ENCODE measurements around the gene C1orf167.

C1orf167 gene

DNA sequence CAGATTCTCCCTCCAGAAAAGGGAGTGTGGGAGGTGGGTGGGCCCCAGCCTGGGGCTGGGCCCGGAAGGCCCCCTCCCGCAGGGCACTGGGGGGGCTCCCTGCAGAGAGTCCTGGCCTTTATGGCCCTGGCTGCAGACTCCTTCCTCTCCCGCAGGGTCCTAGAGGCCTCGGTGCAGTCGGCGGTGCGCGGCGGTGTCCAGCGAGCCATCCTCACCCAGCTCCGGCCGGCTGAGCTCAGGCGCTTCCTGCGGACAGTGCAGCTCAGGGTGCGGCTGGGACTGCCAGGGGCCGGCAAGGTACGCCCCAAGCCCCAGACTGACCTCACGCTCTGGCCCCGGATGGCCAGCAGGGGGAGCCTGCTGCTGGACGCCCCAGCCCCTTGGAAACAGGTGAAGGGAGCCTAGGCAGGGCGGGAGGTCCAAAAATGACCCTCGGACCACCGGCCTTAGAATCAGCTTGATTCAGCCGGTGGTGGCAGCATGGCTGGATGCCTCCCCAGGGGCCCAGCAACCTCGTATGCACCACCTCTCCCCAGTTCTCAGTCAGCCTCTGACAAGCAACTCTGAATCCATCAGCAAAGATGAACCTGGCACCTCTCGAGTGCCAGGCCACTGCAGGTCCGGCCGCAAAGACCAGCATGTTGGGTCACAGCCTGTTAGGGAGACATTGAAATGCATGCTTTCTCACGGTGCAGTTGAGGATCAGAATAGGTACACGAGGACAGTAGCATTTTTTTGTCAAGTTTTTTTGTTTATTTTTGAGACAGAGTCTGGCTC is 23.2 kb downstream of the C1orf167 start:
- DNase-seq (ENCODE audit: low spot score) = peak; percentile 62

DNA sequence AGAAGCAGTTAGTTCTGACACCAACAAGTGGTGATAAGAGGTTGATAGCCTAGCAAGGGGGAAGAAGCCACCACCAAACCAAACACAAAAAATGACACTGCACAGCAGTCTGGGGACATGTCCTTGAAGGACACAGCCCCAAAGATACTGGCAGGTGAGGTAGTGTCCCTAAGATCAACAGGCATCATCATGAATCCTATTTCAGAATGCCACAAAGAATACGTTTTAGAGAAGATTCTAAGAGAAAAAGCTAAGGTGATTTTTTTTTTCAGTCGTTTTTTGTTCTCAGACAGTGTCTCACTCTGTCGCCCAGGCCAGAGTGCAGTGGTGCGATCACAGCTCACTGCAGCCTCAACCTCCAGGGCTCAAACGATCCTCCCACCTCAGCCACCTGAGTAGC is 24.2 kb downstream of the C1orf167 start:
- DNase-seq (ENCODE audit: low spot score) = no peak

DNA sequence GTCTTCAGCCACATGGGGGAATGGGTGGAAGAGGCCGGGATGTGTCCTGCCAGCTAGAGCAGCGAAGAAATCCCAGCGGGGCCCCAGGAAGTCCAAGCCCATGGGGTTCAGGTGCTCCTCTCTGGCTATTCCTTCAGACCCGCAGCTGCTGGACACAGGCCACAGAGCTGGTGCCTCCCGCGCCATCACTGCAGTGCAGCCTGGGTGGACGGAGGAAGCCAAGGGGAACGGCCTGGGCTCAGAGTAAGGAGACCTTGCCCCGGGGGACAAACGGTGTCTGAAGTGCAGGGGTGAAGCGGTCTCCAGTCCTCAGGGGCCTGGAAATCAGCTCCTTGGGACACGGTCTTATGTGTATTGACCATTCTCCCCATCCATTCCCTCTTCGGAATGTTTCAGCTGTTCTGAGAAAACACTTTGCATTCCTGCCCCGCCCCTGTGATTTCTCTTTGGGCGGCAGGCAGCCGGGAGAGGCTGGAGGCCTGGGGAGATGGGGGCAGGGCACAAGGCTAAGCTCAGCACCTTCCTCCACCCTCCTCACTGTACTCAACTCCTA is 25.3 kb downstream of the C1orf167 start:
- no peak for DNase-seq (ENCODE audit: low spot score)

DNA sequence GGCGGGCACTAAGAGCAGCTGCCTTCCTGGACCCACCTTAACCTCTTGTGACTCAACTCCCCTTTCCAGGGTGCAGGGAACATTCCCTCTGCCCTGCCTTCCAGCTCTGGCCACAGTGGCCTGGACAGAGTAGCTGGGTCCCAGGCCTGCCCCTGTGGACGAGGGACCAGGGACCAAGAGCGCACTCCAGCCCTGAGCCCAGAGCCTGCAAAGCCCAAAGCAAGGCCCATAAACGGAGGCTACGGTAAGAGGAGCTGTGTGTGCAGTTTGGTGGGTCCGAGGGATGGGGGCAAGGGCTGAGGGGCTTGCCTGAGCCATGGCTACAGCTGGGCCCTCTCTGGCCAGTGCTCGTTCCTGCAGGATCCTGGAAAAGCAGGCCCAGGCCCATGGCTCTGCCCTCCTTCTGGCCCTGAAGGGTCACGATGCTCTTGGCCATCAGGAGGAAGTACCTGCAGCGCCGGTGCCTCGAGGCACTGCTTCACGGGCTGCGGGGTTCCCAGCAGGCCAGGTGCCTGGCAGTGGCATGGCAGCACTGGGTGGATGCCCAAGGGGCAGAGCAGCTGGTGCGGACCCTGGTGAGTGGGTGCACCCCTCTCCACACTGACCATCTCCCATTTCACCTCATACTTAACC is 25.9 kb downstream of the C1orf167 start:
- no peak for DNase-seq (ENCODE audit: low spot score)

DNA sequence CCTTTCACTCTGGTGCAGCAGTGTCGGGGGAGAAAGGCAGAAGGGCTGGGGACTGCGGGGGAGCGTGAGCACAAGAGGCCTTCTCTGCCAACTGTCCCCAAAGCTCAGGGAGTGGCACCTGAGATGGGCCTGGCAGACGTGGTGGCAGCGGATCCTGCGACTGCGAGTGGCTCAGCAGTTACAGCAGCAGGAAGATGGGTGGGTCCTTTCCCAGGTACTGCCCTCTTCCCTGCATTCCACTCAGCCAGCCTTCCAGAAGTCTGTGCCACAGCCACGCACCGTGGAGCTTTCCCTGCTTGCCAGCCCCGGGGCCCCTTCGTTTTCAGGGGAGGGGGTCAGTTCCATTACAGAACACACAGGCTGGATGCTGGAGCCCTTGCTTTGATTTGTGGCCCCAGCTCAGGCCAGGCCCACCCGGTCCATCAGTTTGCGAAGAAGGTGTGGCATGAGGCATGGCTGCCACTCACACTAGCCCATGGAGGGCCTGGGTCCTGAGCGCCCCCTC is 26.6 kb downstream of the C1orf167 start:
- DNase-seq (ENCODE audit: low spot score) = no peak

DNA sequence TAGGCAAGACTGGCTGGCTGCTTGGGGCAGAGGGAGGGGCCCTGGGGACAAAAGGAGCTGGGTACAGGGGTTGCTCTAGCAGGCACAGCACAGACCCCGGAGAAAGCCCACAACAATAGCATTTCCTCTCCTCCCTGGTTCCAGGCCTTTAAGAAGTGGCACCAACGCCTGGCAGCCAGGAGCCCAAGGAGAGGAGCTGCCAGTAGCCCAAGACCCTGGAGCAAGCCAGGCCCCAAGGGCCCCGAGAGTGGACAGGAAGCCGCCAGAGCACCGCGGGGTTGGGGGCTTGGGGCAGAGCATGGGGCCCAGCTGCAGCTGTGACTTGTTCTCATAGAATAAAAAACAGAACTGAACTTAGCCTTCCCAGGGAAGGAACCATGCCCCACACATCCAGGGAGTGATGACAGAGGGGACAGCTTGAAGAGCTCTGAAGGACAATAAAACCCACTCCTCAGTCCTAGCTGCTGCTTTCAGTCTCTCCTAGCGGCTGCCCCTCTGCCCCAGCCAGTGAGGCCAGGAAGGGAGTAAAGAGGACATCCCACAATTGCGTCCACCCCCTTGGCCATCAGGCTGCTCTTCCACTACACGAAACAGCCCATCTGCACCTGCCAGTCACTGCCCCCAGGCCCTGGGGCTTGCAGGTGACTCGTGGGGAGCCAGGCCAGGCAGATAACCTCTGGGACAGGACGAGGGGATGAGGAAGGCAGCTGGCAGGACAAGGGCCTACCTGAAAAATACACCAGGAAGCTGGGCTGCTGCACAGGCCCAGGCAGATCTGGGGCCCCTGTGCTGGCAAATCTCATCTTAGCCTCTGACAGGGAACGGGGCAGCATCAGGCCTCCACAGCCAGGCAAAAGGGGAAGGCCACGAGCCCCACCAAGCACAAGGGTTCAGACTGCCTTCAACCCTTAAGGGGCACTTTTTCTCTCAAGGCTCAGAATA is 27.4 kb downstream of the C1orf167 start:
- no peak for DNase-seq (ENCODE audit: low spot score)

DNA sequence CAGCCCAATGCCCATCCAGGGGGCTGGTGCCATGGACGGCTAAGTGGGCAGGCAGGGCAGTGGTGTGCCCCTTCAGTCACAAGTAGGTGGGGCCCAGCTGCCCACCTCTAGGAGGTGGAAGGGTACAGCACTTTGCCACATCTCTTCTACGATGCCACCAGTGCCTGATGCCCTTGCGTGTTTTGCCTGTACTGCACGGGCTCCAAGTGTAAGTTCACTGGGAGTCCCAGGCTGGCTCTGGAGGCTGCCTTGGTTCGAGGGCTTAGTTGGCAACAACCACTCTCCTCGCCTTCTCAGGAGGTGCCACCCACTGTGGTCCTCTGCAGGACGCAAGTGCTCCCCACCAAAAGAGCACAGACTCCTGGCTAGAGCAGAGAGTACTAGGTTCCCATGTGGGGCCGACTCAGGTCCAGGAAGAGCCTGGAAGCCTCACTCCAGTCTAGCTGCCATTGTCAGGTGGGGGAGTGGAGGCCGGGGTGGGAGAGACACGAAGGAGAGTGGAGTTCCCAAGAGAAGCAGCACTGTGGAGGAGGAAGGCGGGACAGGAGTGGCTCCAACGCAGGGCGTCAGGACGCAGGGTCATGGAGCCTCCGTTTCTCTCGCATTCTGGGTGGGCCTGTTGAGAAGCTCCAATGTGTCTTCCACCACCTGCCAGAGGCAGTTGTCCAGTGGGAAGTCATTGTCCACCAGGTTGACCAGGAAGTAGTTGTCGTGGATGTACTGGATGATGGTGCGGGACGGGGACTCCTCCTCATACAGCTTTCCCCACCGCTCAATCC is 28.3 kb downstream of the C1orf167 start:
- no peak for DNase-seq (ENCODE audit: low spot score)

DNA sequence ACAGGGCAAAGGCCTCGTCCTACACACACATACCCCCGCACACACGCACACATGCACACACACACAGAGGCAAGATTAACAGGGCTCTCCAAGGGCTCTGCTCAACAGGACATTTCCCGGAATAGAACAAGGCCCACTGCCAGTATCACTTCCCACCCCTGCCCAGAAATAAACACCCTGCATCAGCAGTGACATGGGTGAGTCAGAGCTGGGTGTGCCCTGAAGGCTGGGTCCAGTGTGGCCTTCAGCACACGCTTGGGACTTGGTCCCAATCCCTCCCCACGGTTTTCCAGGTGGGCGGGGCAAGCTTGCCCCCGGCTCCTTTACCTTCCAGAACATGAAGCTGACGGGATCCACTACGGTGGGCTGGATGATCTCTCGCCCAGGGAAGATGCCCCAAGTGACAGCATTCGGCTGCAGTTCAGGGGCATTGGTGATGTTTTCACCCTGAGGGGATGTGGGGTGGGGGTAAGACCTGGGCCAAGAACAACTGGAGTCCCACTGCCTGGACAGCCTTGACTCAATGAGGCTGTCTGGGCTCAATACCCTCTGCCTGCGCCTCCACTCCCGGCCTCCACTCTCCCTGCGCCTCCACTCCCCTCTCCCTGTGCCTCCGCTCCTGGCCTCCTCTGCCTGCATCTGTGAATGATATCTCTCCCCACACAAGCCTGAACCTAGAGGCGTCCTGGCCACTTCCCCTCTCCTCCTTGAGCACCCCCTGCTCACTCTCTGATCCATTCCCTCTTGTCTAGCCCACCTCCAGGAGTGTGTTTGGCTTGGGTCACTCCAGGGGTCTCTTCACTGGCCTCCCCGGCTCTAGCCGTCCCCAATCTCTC is 29.1 kb downstream of the C1orf167 start:
- peak; percentile 87 for DNase-seq (ENCODE audit: low spot score)

DNA sequence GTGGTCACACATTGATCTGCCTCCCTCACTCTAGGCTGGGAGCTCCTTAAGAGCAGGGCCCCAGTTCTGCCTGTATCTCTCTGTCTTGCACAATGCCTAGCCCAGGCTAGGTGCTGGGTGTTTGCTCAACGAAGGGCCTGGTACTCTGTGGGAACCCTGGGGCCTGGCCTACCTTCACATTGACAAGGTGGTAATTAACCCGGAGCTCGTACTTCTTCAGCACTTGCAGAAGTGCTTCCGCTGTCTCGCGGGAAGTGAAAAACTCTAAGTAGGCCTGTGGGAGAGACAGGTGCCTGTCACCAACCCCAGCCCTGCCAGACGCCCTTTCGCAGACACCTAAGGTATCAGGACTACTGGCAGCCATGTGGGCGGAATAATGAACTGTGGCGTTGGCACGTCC is 30.1 kb downstream of the C1orf167 start:
- DNase-seq (ENCODE audit: low spot score) = no peak

DNA sequence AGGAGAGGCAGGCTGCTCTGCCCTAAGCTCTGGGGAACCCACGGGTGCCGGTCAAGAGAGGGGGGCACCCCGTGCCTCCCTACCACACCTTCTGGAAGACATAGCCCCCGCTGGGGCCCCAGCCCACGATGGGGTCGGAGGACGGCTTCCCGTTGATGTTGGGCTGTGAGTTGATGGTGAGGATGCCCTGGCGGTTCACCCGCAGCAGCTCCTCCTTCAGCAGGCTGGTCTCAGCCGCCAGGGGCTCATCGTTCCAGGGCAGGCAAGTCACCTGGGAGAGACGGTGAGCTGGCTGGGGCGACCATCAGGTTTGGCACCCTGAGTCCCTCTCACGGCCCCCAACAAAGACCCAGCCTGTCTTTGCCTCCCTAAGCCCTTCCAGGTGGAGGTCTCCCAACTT is 31.8 kb downstream of the C1orf167 start:
- no peak for DNase-seq (ENCODE audit: low spot score)

DNA sequence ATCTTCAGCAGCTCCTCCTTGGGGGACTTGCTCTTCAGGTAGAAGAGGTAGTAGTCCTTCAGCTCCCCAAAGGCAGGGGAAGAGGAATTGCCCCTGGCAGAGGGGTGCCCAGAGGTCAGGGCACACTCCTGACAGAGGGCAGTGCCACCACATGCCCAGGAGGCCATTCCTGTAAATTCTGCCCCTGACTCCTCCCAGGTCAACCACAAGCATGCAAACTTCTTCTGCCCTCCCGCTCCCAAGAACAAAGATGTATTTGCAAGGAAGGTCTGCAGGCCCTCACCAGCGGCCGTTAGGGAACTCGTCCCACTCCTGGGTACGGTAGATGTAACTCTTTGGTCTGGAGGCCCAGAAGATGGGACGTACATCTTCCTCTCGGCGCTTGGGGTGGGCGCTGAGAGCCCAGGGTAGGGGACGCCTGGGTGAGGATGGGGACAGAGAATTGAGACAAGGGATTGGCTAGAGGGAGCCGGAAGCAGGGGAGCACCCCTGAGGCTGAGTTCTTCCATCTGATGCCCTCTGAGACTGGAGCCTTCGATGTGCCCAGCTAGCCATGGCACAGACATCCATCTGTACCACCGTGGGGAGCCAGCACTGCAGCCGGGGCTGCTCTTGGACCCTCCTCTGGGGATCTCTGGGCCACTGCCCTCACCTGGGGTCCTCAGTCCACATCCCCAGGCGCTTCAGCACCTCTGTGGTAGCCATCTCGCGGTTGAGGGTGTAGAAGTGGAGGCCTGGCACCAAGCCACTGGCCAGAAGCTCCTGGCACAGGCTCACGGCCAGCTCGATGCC is 32.6 kb downstream of the C1orf167 start:
- DNase-seq (ENCODE audit: low spot score) = no peak

DNA sequence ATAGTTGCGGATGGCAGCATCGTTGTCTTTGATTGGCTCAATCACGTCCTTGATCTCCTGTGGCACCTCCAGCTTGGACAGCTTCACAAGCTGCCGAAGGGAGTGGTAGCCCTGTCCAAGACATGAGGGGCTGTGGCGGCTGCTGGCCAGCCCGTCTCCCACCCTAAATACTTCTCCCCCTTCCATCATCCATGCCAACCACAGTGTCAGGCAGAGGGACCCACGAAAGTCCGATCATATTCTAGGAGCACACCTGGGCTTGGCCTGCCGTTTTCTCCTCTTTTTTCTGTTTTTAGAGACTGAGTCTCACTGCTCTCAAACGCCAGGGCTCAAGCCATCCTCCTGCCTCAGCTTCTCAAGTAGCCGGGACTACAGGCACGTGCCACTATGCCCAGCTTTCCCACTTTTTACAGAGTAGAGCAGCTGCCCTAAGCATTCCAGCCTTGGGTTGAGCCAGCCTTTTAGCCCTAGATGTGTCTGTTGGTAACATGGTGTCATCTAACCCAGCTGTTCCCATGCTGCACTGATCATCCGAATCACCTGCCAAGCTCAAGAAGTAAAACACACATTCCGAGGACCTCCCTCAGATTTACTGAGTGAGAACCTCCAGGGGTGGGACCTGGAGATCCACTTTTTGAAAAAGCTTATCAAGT is 33.4 kb downstream of the C1orf167 start:
- no peak for DNase-seq (ENCODE audit: low spot score)

DNA sequence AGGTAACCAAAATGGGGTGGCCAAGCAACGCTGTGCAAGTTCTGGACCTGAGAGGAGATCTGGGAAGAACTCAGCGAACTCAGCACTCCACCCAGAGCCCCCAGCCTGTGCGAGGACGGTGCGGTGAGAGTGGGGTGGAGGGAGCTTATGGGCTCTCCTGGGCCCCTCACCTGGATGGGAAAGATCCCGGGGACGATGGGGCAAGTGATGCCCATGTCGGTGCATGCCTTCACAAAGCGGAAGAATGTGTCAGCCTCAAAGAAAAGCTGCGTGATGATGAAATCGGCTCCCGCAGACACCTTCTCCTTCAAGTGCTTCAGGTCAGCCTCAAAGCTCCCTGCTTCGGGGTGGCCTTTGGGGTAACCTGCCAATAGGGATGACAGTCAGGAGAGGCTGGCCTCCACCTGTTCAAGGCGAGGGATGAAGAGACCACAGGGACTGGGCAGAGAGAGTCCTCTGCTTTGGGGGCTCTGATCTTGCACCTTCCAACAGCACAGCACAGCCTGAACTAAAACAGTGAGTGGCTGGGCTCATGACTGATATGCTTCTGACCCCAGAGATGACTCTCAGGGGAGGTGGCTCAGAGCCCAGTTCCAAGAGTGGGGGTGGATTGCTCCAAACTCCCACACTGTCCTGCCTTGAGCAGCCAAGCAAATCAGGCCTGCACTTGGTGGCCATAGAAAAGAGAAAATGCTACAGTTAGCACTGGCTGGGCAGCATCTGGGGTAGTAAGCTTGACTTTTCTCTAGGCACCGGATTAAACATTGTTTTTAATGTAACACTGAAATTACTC is 34.2 kb downstream of the C1orf167 start:
- DNase-seq (ENCODE audit: low spot score) = no peak

DNA sequence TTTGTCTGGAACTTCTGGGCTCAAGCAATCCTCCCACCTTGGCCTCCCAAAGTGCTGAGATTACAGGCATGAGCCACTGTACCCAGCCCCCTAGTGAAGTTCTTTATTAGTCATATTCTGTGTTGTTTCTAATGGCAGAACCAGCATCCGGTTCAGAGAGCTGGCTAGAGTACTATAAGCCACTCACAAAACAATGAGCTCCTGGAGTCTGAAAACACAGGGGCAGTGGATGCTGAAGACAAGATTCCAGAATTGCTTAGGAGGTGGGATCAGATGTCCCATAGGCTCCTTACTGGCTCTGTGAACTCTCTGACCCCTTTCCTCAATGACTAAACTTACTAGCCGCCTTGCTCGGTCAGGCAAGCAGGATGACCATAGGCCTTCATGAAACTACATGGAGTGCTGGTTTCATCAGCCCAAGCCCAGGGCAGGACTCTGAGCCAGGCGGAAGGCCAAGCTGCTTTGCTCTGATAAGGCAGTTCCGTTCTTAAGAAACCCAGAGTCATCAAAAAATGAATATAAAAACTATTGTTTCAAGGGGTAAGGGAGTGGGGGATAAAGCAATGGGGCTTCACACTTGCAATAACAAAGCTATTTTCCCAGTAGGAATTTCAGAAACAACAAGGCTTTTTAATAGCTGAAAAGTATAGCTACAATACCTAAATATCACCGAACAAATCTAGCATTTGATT is 35.7 kb downstream of the C1orf167 start:
- no peak for DNase-seq (ENCODE audit: low spot score)

DNA sequence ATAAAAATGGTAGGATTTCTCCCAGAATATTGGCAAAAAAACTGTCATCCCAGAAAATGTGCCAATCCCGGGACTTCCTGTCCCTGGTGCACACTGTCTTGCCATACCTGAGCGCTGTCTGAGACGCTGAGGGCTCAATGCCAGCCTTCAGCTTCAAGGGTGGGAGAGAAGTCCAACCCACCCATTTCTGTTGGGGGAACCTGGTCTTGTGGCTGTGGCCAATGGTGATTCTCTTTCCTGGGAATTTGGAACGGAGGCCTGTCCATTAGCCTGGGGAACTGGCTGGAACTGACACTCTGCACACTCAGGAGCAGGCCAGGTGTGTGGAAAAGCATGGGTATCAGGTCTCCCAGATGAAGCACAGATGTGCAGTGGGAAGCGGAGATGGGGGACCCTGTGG is 37.1 kb downstream of the C1orf167 start:
- no peak for DNase-seq (ENCODE audit: low spot score)

DNA sequence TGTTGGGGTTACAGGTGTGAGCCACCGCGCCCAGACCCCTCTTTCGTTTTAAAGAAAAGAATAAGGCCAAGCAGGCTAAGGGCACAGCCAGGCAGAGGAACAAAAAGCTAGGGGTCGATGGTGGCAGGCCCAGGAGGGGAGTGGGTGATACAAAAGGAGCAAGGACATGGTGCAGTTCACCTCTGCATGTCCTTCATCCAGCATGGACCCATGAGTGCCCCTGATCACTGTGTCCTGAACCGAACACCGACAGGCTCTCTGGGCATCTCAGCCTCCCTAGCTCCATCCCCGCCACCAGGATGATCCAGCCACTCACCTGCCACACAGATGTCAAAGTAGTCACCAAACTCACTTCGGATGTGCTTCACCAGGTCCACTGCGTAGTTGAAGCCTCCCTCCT is 37.9 kb downstream of the C1orf167 start:
- DNase-seq (ENCODE audit: low spot score) = no peak

DNA sequence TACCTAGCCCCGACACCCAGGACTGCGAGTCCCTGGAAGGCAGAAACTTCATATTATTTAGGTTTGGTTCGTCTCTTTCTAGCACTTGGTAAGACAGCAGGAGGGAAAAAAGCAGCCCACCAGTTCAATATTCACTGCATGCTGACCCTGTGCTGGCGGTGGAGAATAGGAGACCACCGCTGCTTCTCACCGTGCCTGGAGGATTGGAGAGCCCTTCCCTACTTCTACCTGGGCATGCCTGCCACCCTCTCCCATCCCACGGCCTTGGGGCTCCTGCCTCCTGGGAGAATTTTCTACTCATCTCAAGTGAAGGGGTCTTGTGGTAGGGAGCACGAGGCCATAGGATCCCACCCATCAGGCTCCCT is 38.4 kb downstream of the C1orf167 start:
- DNase-seq (ENCODE audit: low spot score) = no peak
